CD4-positive, alpha-beta T cell treated with Interleukin-4 for 1 hour (primary cell): Measurements from ENCODE around the gene LRRC47.
A peak's percentile ranks its signal among the peaks of the same experiment; 100 is the strongest.
"Not testable (repeated sequence)": the region's sequence is repeated elsewhere in the genome, so short reads cannot be mapped to it uniquely, and the experiment has no call there.

Experiments used
- DNase-seq, 2 donors: peaks; one replicate each; pipeline ENCODE4 v3.0.0-alpha.2; 2020 to 2022

LRRC47 gene

DNA sequence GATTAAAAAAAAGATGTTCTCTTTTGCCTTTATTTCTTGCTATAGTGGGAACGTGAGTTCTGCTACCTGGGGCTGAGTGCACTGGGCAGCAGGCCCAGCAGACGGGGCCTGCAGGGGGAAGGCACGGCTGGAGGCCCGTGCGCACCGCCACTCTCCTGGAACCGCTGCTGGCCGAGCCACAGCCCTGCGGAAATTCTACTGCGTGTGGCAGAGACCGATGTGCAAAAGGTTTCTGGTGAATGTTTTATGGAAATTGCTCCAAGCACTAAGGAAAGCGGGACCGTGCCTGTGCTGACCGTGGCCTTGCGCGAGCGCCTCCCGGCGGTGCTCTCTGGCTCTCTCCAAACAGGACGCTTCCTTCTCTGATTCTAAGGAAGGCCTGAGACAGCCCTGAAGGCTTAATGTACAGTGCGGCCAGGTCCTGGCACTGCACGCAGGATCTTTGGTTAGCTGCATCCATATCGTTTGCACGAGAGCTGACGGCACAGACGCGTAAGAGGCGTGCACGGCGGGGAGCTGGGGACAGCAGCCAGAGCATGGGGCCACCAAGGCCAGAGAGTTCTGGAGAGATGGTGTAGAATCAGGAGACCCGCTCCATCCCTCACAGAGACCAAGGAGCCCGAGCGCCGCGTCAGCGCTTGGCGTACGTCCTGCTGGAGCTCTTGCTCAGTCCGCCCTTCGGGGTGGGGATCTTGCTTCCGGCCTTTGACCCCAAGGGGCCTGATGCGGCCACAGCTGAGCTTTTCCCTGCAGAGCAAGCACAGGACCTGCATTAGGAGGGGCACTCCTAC, 18.7 kb upstream of the LRRC47 start:
- no peak for DNase-seq

DNA sequence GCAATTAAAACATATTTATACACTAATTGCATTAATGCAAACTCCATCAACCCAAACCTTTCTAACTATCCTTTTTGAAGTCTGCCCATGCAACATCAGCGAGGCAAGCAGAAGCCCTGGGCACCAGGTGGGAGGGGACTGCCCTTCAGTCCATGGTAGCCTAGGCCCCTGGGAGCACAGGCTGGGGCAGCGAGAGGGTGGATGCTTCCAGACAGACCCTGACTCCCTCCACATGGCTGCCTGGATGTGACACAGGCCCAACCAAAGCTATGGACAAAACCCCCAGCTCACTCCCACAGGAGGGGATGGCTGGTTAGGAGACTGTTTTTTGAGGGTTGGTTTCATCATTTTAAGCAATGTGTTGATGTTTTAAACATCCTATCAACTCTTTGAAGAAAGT, 17.8 kb upstream of the LRRC47 start:
- DNase-seq: no peak

DNA sequence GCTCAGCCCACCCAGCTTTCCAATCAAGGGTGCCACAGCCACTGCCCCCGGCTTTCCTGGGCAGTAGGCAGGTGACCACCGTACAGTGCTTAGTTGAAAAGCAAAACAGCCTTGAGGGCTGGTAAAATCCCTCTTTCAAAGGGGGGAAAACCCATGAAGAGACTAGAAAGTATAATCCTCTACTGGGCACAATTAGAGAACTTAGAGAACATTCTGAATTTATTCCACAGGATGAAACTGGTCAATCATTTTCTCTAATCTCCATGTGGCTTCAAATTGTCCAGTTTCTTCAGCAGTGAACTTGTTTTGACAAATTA, 15.3 kb upstream of the LRRC47 start:
- no peak for DNase-seq

DNA sequence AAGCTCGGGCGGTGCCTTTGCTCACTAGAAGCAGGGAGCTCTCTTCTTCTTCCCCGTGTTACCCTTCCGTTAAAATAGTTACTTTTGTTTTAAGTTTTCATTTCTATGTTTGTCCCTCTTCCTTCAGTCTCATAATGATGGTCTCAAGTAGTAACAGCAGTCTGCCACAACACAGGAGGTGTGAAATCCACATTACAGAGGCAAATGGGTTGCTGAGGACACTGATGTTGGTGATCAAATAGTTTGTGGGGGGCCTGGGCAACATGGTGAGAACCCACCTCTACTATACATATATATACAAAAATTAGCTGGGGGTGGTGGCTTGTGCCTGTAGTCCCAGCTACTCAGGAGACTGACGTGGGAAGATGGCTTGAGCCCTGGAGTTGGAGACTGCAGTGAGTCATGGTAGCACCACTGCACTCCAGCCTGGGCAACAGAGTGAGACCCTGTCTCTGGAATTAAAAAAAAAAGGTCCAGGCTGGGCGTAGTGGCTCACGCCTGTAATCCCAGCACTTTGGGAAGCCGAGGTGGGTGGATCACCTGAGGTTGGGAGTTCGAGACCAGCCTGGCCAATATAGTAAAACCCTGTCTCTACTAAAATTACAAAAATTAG, 14.0 kb upstream of the LRRC47 start:
- DNase-seq: peak in 1 of 2 donors; percentile 19

DNA sequence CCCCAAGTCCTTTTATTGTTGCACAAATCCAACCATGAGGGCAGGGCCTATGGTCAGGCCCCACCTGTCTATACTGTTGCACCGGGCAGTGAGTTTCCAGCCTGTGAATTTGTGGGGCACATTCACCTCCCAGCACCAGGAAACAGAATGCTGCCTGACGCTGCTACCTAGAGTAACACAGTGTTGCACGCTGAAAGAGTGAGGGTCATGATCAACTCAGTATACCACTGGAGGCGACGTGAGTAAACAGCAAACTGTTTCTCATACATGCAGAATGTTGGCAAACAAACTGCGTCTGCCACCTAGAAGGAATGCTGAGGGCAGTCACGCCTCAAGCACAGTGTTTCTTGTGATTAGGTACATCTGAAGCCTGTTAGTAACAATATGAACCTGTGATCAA, 13.4 kb upstream of the LRRC47 start:
- DNase-seq: no peak

DNA sequence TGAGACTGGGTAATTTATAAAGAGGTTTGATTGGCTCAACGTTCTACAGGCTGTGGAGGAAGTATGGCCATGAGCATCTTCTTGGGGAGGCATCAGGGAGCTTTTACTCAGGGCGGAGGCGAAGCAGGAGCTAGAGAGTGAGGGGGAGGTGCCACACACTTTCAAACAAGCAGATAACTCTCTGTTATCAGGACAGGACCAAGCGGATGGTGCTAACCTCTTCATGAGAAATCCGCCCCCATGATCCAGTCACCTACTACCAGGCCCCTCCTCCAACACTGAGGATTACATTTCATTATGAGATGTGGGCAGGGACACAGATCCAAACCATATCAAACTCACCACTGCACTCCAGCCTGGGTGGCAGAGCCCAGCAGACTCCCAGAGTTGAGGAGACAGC, 11.5 kb upstream of the LRRC47 start:
- DNase-seq: no peak

DNA sequence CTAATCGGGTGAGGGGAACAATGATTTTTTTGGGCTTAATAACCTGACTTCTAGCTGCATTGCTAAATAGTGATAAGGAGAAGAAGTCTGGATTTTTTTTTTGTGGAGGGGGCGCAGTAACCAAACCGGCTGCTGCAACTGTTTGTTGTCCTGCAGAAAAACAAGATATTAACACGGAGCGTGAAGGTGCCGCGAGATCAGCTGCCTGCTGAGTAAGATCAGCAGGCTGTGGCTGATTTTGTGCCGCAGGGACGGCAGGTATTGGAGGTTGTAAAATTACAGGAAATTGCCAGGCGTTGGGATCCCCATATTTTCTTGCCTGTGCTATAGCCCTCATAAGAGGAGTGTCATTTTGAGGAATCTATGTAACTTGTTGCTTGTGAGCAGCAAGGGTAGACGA, 8.7 kb upstream of the LRRC47 start:
- no peak for DNase-seq

DNA sequence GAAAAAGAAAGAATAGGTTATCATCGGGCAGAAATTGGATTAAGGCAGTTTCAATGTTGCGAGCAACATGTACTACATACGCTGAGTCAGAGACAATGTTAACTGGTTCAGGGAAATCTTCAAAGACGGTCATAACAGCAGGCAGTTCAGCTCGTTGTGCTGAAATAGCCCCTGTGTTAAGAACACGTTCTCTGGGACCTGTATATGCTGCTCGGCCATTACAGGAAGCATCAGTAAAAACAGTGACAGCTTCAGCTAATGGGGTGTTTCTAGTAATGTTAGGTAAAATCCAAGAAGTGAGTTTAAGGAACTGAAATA, 8.3 kb upstream of the LRRC47 start:
- not testable (repeated sequence) for DNase-seq

DNA sequence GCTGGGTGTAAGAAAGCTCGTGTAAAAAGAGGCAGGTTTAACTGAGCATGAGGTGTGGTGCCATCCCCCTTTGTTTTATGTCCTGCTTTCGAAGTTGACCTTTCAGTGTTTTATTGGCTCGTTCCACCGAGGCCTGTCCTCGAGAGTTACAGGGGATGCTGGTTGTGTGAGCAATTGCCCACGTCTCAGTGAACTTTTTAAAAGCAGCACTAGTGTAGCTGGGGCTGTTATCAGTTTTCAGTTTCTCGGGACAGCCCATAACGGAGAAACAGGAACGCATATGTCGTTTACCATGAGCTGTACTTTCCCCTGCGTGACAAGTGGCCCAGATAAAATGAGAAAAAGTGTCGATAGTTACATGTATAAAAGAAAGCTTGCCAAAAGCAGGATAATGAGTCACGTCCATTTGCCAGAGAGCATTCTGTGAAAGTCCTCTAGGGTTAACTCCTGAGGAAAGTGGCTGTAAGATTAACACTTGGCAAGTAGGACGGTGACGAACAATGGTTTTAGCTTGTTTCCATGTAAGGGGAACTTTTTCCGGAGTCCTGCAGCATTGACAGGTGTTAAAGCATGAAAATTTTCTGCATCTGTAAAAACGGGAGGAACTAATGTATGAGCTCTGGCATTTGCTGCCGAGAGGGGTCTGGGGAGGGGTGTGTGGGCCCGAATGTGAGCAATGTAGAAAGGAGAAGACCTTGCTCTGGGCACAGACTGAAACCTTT, 7.8 kb upstream of the LRRC47 start:
- no peak for DNase-seq

DNA sequence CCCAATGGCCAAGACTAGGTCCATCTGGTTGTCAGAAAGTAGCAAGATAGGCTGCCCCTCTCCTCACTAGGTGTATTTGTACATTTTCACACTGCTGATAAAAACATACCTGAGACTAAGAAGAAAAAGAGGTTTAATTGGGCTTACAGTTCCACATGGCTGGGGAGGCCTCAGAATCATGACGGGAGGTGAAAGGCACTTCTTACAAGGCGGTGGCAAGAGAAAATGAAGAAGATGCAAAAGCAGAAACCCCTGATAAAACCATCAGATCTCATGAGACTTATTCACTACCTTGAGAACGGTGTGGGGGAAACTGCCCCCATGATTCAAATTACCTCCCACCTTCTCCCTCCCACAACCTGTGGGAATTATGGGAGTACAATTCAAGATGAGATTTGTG, 4.5 kb upstream of the LRRC47 start:
- not testable (repeated sequence) for DNase-seq

DNA sequence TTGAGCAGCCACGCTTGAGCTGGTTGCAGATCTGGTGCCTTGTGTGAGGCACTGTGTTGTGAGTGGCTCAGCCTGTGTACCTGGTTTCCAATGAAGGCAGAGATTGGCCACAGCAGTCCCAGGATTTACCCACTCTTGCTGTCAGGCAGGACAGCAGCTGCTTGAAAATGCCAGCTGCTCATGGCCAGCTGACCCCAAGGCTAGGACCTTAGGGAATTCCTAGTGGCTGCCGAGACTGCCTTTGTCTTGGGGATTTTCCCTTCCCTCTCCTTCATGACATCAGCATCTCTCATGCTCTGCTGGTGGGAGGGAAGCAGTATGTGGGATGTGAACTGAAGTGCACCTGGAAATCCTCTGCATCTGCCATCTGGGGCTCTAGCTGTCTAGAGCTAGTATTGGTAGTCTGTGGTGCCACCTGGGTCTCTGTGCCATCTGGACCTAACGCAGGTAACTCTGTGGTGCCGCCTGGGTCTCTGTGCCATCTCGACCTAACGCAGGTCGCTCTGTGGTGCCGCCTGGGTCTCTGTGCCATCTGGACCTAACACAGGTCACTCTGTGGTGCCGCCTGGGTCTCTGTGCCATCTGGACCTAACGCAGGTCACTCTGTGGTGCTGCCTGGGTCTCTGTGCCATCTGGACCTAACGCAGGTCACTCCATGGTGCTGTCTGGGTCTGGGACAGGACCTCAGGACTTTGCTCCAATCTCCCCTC, 3.8 kb upstream of the LRRC47 start:
- no peak for DNase-seq

DNA sequence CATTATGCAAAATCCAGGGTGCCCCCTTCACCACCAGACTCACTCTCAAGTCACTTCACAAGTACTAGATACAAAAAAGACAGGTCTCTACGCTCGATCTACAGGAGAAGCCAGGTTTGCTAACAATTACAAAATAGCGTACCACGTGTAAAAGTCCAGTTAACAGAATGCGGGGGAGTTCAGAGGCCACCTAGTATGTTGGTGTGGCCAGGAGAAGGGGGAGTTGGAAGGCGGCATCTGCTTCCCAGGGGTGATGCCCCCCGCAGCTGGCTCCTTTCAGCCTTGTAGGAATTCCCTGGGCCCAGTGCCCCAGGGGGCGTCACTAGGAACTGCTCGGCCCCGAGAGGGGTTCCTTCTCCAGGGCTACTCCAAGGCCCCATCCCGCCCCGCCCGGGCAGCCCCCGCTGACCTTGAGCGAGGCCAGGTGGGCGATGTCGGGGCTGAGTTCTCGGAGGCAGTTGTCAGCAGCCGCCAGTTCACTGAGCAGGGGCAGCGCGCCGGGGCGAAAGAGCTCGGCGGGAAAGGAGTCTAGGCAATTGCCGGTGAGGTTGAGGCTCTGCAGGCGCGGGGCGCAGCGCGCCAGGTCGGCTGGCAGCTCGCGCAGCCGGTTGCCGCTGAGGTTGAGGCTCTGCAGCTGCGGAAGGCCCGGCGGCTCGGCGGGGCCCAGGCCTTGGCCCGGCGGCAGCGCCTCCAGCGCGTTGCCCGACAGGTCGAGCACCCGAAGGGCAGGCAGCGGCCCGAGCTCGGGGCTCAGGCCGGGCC, 664 bp downstream of the LRRC47 start:
- no peak for DNase-seq

DNA sequence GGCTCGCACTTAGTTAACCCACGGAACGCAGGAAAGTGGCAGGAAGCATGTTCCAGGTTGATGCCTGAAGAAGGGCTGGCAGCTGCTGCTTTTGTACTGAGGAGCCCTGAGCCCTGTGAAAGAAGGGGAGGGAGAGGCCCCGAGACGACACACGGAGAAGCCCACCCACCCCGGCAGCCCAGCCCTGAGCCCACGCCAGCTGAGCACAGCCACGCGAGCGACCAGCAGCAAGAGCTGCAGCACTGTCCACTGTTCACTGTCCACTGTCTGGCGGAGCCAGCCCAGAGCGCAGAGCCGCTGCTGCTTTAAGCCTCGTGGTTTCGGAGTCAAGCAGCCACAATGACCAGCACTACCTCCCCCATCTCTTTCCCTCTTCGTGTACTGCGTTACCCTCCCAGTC, 5.3 kb downstream of the LRRC47 start:
- no peak for DNase-seq

DNA sequence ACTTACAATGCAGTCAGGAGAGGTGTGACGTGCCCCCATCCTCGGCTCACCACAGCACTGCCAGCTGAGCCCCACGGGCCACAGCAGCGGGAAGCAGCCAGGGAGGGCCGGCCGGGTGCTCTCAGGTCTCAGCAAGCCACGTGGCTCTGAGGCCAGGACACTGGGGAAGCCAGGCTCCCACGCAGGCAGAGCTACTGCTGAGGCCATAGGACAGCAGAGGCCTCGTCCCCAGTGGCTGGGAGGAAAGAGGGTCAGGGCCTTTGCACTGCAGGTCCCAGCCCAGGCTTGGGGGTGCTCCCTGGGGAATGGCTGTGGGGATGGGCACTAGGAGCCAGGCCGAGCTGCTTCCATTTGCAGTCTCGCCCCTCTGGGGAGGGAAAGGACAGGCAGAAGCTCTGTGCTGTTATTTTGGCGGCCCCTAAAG, 5.8 kb downstream of the LRRC47 start:
- no peak for DNase-seq

DNA sequence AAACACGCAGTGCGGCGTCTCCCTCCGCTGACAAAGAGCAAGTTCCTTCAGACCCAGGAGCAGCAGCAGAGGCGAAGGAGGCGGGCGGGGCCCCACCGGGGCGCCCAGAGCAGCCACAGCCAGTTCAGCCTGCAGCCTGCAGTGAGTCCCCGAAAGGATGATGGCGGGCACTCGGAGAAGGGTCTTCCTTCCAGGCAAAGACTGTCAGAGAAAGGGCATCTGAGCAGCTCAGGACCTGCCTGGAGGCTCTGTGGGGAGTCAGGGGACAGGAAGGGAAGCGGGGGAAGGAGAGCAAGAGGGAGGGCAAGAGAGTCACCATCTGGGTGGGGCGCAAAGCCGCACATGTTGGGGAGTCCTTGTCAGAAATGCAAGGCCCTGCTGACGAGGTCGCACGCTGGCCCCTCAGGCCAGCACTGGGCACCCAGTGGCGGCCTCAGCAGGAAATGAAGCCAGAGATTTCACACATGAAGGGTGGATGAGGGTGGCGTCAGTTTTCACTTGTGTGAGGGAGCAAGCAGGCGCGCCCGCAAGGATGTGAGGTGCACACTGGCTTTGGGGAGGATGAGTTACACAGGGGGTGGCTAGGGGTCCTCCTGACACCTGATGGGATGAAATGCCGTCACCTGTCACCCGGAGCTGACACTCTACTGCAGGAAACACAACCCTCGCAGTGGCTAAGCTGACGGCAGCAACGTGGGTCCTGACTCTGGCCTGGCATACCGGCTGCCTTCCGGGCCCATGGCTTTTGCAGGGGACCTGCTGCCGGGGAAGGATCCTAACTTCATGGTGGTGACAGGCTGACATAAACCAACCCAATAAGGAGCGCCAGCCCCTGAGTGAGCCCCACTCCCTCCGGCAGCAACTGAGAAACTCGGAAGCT, 6.6 kb downstream of the LRRC47 start:
- DNase-seq: no peak

DNA sequence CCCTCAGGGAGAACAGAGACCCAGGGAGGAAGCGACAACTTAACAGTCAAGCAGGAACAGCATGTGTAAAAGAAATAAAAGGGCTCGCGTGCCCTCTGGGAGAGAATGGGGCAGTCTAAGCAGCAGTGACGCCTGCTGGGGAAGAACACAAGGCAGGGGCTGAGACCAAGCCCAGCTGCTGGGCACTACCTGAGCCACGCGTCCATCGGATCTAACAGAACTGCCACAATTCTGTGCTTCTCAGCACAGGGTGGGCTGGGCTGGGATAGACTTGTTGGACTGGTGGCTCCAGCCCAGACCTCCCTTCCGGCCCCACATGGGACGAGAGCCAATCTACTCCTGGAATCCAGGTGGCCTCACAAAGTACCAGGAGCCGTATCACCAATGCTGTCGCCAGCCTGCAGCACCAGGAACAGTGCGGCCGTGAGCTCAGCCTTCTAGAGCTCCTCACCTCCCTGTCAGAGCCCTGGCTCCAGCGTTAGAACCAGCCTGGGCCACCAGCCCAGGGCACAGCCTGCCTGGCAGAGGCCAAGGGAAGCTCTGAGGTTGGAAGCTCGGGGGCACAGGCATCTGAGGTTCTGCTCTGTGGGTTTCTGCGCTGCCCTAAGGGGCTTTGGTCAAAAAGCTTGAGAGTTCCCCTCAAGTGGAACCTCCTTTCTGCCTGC, 7.4 kb downstream of the LRRC47 start:
- DNase-seq: no peak

DNA sequence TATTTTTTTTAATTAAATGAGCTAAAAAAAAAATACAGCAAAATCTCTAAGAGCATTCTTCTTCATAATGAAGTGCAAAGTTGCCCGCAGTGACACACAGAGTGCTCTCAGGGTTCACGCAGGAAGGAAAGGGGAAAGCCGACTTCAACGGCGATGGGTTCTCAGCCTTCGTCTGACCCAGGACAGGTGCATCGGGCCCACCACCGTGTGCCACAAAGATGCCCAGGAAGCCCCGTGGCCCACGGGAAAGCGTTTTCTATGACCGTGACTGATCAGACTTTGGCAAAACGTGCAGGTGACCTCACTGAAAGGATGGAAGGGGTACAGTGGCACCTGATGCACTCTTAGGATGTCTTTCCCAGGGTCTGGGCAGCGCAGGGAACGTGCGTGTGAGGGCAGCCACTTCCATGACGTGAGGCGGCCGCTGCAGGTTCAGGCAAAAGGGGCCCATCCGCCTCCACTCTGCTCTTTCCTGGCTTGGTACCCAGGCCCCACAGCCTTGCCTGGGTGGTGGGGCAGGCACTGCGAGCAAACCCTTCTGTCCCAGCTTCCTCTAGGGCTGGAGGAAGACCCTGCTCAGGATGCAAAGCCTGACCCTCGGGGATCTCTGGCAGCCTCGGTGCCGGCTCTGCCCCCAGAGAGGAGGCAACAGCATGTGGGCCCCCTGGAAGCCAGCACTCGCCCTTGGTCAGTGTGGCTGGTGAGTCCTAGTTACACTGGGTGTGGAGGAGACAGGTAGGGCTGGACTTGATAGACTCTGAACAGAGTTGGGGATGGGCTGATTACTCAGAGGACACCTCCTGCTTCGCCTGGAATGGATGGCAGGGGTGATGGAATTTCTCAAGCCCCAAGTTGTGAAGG, 8.3 kb downstream of the LRRC47 start:
- DNase-seq: no peak

DNA sequence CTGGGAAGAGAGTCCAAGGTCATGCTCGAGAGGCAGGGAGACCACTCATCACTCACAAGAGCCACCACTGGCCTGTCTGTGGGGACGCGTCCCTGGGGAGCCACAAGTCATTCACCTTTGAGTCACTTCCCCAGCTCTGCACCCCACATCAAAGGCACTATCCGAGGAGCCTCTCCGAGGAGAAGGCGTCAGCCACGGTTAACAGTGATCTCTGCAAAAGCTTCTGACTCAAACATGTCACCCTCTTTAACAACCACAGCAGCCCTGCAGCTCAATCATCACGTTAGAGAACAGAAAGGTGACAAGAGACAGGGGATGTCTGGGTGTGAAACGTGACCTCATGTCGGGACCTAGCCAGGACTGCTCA, 9.0 kb downstream of the LRRC47 start:
- DNase-seq: peak in 1 of 2 donors; percentile 33

DNA sequence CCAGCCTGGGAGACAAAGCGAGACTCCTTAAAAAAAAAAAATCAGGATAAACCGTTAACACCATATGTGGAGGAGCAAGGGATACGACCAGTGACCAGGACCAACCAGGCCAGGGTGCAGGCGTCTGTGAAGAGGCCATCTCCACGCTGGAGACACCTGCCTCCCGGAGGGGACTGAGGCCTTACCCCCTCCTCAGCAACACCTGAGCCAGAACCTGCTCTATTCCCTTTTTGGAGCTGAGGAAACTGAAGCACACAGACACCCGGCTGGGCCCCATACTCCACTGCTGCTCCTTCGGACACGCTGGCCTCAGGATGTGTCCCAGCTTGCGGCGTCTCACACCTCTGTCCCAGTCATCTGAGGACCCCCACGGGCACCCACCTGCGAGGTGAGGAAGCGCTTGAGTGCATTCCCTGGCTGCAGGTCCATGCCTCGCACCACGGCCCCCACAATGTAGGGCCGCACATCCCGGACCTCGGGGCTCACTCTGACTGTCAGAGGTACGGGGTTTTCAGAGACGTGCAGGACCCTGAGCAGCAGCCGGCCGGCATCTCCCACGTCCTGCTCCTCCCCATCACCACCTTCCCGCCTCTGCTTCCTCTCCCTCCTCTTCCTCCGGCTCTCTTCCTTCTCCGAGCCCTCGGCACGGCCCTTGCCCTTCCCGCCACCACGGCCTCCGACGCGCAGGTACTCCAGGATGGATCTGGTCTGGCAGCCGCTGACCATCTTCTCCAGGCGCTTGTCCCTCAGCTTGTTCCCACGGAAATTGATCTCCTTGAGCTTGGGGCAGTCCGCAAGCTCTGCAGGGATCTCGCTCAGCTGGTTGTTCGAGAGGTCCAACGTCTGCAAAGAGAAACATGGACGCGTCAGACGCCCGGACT, 9.6 kb downstream of the LRRC47 start:
- no peak for DNase-seq
